KOPT-K1 (cell line): Measurements from ENCODE around the gene RAB4B.
"Not testable (repeated sequence)": the region's sequence is repeated elsewhere in the genome, so short reads cannot be mapped to it uniquely, and the experiment has no call there.

Experiments used
- H3K27ac ChIP-seq: fragments of 200-600 bp; sonication (generic); 2 replicates; pipeline ENCODE4 v1.5.1; 2016; ENCODE audit warnings: antibody characterized with exemption, mild to moderate bottlenecking, low read depth, low read length; ENCODE audit not compliant: poor library complexity, severe bottlenecking
- H3K36me3 ChIP-seq: fragments of 200-600 bp; sonication (generic); 2 replicates; pipeline ENCODE4 v1.5.1; 2017; ENCODE audit warnings: antibody characterized with exemption, mild to moderate bottlenecking, low read length, moderate library complexity; ENCODE audit not compliant: insufficient read depth
- H3K9me3 ChIP-seq: fragments of 200-600 bp; sonication (generic); 2 replicates; pipeline ENCODE4 v1.5.1; 2017; ENCODE audit warnings: antibody characterized with exemption, low read length, mild to moderate bottlenecking; ENCODE audit not compliant: insufficient read depth, poor library complexity, severe bottlenecking

The RAB4B gene

GRCh38 chr19:40827386-40828247 is 49.6 kb downstream of the RAB4B start:
- Histone ChIP-seq H3K36me3 (no peaks in the 10 kb centered on the region; the same call in 1 of the 2 replicates), H3K9me3 (no peaks in the 10 kb centered on the region), H3K27ac (no peak overlapping the region)

- Histone ChIP-seq H3K9me3 (no peaks in the 10 kb centered on the region), H3K36me3 (no peaks in the 10 kb centered on the region; the same call in 1 of the 2 replicates), H3K27ac (no peak overlapping the region)
These were observed 51.2 kb downstream of the RAB4B start for GRCh38 chr19:40829205-40829604.

- H3K9me3 ChIP-seq, H3K36me3 ChIP-seq, H3K27ac ChIP-seq: not testable (repeated sequence)
These were observed 52.7 kb downstream of the RAB4B start for GRCh38 chr19:40830741-40831140.

- no peaks in the 10 kb centered on the region for H3K9me3 ChIP-seq
- no peak overlapping the region for H3K27ac ChIP-seq
These were observed 53.7 kb downstream of the RAB4B start for GRCh38 chr19:40831502-40832430.

GRCh38 chr19:40832431-40832790 is 54.4 kb downstream of the RAB4B start:
- H3K27ac ChIP-seq, H3K9me3 ChIP-seq, H3K36me3 ChIP-seq: not testable (repeated sequence)

More at GRCh38 chr19:40831502-40832430, 53.7 kb downstream of the RAB4B start:
- no peaks in the 10 kb centered on the region; the same call in 1 of the 2 replicates for H3K36me3 ChIP-seq

GRCh38 chr19:40833728-40834533 is 55.9 kb downstream of the RAB4B start:
- H3K36me3 ChIP-seq, H3K9me3 ChIP-seq, H3K27ac ChIP-seq: not testable (repeated sequence)

GRCh38 chr19:40836754-40837429 is 58.8 kb downstream of the RAB4B start:
- H3K9me3 ChIP-seq = no peaks in the 10 kb centered on the region
- H3K36me3 ChIP-seq = no peaks in the 10 kb centered on the region
- no peak overlapping the region for H3K27ac ChIP-seq

- H3K36me3 ChIP-seq, H3K27ac ChIP-seq, H3K9me3 ChIP-seq: not testable (repeated sequence)
These were observed 60.4 kb downstream of the RAB4B start for GRCh38 chr19:40838477-40838876.

GRCh38 chr19:40842012-40842411 is 64.0 kb downstream of the RAB4B start:
- not testable (repeated sequence) for H3K9me3 ChIP-seq, H3K27ac ChIP-seq, H3K36me3 ChIP-seq

GRCh38 chr19:40842997-40843652 is 65.1 kb downstream of the RAB4B start:
- H3K36me3 ChIP-seq, H3K9me3 ChIP-seq, H3K27ac ChIP-seq: not testable (repeated sequence)

GRCh38 chr19:40843653-40844052 is 65.6 kb downstream of the RAB4B start:
- H3K9me3 ChIP-seq, H3K36me3 ChIP-seq, H3K27ac ChIP-seq: not testable (repeated sequence)
